SK-N-SH (cell line): Measurements from ENCODE around the gene CENPP. TPM values are rescaled to one million over a fixed set of nuclear protein-coding genes. Genes with fewer than 3 reads are reported as not detected.
A peak's percentile ranks its signal among the peaks of the same experiment; 100 is the strongest.

ENCODE experiments used
- CTCF ChIA-PET: fragments of 300-600, 350-600 bp; formaldehyde crosslinking; extraction: SDS; loops from one replicate; lab custom pipeline; 2021; lab: Yijun Ruan, JAX
- POLR2A ChIA-PET: fragments of 350-600 bp; sonication (Branson Sonifier 250); formaldehyde crosslinking; extraction: SDS; loops from one replicate; lab custom pipeline; 2020; ENCODE audit warnings: antibody characterized with exemption, inconsistent platforms; lab: Yijun Ruan, JAX
- DNase-seq: peaks from one replicate; pipeline ENCODE4 v3.0.0; 2012
- H2AFZ ChIP-seq: fragments of 200-600 bp; sonication (generic); 2 replicates; pipeline ENCODE4 v1.8.1; 2016; ENCODE audit warnings: antibody characterized with exemption, mild to moderate bottlenecking, low read depth
- H3F3A ChIP-seq: fragments of 200-600 bp; sonication (generic); replicated peaks from 2 replicates; pipeline ENCODE3; 2016; ENCODE audit warnings: antibody characterized with exemption, mild to moderate bottlenecking; ENCODE audit not compliant: insufficient read depth
- H3K27ac ChIP-seq, 2 experiments: fragments of 200-500 bp in 1 of 2; fragments of 200-600 bp in 1 of 2; sonication (Bioruptor generic) in 1 of 2; sonication (generic), shearing (Covaris generic) in 1 of 2; 2 replicates each; pipeline versions ENCODE4 v1.5.1 to v1.6.1; 2014 to 2016; ENCODE audit warnings: low read depth in 2 of 2, inconsistent platforms in 1 of 2, low read length in 1 of 2, mild to moderate bottlenecking in 1 of 2, mixed read lengths in 1 of 2
- H3K27me3 ChIP-seq: fragments of 200-600 bp; sonication (generic), shearing (Covaris generic); 2 replicates; pipeline ENCODE4 v1.6.1; 2016; ENCODE audit warnings: mixed run types; ENCODE audit not compliant: insufficient read depth
- H3K36me3 ChIP-seq, 2 experiments: fragments of 200-500 bp in 1 of 2; fragments of 200-600 bp in 1 of 2; sonication (Bioruptor generic) in 1 of 2; sonication (generic) in 1 of 2; replicated peaks in 1 of 2; 2 replicates each; pipeline versions ENCODE3 to v1.5.1; 2014 to 2016; ENCODE audit warnings: low read length in 1 of 2, mild to moderate bottlenecking in 1 of 2; ENCODE audit not compliant: insufficient read depth in 2 of 2, control insufficient read depth in 1 of 2
- H3K4me1 ChIP-seq, 2 experiments: fragments of 200-500 bp in 1 of 2; fragments of 200-600 bp in 1 of 2; sonication (Bioruptor generic) in 1 of 2; sonication (generic), shearing (Covaris generic) in 1 of 2; 2 replicates each; pipeline versions ENCODE4 v1.5.1 to v1.6.1; 2014 to 2016; ENCODE audit warnings: low read depth in 1 of 2, low read length in 1 of 2, mixed run types in 1 of 2; ENCODE audit not compliant: insufficient read depth in 2 of 2, control insufficient read depth in 1 of 2
- H3K4me2 ChIP-seq: fragments of 200-600 bp; sonication (generic), shearing (Covaris generic); 2 replicates; pipeline ENCODE4 v1.6.1; 2017; ENCODE audit warnings: mixed run types
- H3K4me3 ChIP-seq, 2 experiments: fragments of 200-500 bp in 1 of 2; fragments of 200-600 bp in 1 of 2; sonication (Bioruptor generic) in 1 of 2; sonication (generic), shearing (Covaris generic) in 1 of 2; 2 replicates each; pipeline versions ENCODE4 v1.5.1 to v1.8.1; 2014 to 2016; ENCODE audit warnings: low read depth in 2 of 2, inconsistent platforms in 1 of 2, low read length in 1 of 2, mild to moderate bottlenecking in 1 of 2, mixed read lengths in 1 of 2, moderate library complexity in 1 of 2
- H3K79me2 ChIP-seq: fragments of 200-600 bp; sonication (generic); 2 replicates; pipeline ENCODE4 v1.8.1; 2017; ENCODE audit warnings: mild to moderate bottlenecking; ENCODE audit not compliant: insufficient read depth
- H3K9ac ChIP-seq: fragments of 200-600 bp; sonication (generic); 2 replicates; pipeline ENCODE4 v1.6.1; 2017; ENCODE audit warnings: mixed run types
- H3K9me2 ChIP-seq: fragments of 200-600 bp; sonication (generic); 2 replicates; pipeline ENCODE4 v1.6.1; 2017; ENCODE audit warnings: mixed run types
- H3K9me3 ChIP-seq: fragments of 200-600 bp; sonication (generic); 2 replicates; pipeline ENCODE4 v1.6.1; 2017; ENCODE audit warnings: mixed run types, mild to moderate bottlenecking, moderate library complexity
- H4K20me1 ChIP-seq: fragments of 200-600 bp; sonication (generic); 2 replicates; pipeline ENCODE4 v1.6.1; 2017; ENCODE audit warnings: mild to moderate bottlenecking, mixed run types; ENCODE audit not compliant: insufficient read depth
- CHD2 ChIP-seq: fragments of 150-350 bp; IDR thresholded peaks from 2 replicates; pipeline ENCODE4 v1.6.1; 2018; ENCODE audit warnings: low read length; ENCODE audit not compliant: partially characterized antibody
- ELF1 ChIP-seq: IDR thresholded peaks from 2 replicates; pipeline ENCODE4 v1.4.0; 2012
- EP300 ChIP-seq, 2 experiments: IDR thresholded peaks; 2 replicates each; pipeline versions ENCODE4 v1.4.0 to v1.6.1; 2012; ENCODE audit warnings: borderline replicate concordance in 1 of 2, low read depth in 1 of 2, low read length in 1 of 2
- FOXJ3 ChIP-seq: sonication (generic); formaldehyde crosslinking; IDR thresholded peaks from 2 replicates; pipeline ENCODE4 v1.5.1; 2020; ENCODE audit warnings: mild to moderate bottlenecking, missing genetic modification reagents
- FOXM1 ChIP-seq: IDR thresholded peaks from 2 replicates; pipeline ENCODE4 v1.4.0; 2012; ENCODE audit warnings: low read depth, mild to moderate bottlenecking
- GABPA ChIP-seq: IDR thresholded peaks from 2 replicates; pipeline ENCODE4 v1.4.0; 2012; ENCODE audit warnings: low read depth, mild to moderate bottlenecking
- GATA2 ChIP-seq: sonication (generic); formaldehyde crosslinking; IDR thresholded peaks from 2 replicates; pipeline ENCODE4 v1.5.0; 2020; ENCODE audit warnings: mild to moderate bottlenecking, missing genetic modification reagents
- IRF3 ChIP-seq: fragments of 150-350 bp; IDR thresholded peaks from 2 replicates; pipeline ENCODE4 v1.6.1; 2016; ENCODE audit warnings: mild to moderate bottlenecking, low read depth, low read length
- JUND ChIP-seq: IDR thresholded peaks from 2 replicates; pipeline ENCODE4 v1.4.0; 2012
- MAX ChIP-seq: IDR thresholded peaks from 2 replicates; pipeline ENCODE4 v1.4.0; 2012; ENCODE audit warnings: low read depth
- MEF2A ChIP-seq: IDR thresholded peaks from 2 replicates; pipeline ENCODE4 v1.4.0; 2012; ENCODE audit warnings: low read depth, borderline replicate concordance
- MXI1 ChIP-seq: IDR thresholded peaks from 2 replicates; pipeline ENCODE4 v1.6.1; 2012; ENCODE audit warnings: mild to moderate bottlenecking, low read depth, low read length, improper control_type of control experiment
- NFIC ChIP-seq: IDR thresholded peaks from 2 replicates; pipeline ENCODE4 v1.4.0; 2012; ENCODE audit warnings: borderline replicate concordance
- NRF1 ChIP-seq: IDR thresholded peaks from 2 replicates; pipeline ENCODE4 v1.6.1; 2012; ENCODE audit warnings: low read depth, mild to moderate bottlenecking, low read length
- PBX3 ChIP-seq: IDR thresholded peaks from 2 replicates; pipeline ENCODE4; 2012
- POLR2AphosphoS5 ChIP-seq: IDR thresholded peaks from 2 replicates; pipeline ENCODE4 v1.6.1; 2012; ENCODE audit warnings: low read depth, low read length
- RAD21 ChIP-seq: IDR thresholded peaks from 2 replicates; pipeline ENCODE4 v1.6.1; 2012; ENCODE audit warnings: mild to moderate bottlenecking, low read length
- RCOR1 ChIP-seq: fragments of 150-350 bp; IDR thresholded peaks from 2 replicates; pipeline ENCODE4 v1.6.1; 2017; ENCODE audit warnings: antibody characterized with exemption, low read length
- RFX5 ChIP-seq: IDR thresholded peaks from 2 replicates; pipeline ENCODE4 v1.6.1; 2012; ENCODE audit warnings: mild to moderate bottlenecking, improper control_type of control experiment, low read length
- SMC3 ChIP-seq: IDR thresholded peaks from 2 replicates; pipeline ENCODE4 v1.6.1; 2012; ENCODE audit warnings: low read depth, low read length, improper control_type of control experiment
- TAF1 ChIP-seq: IDR thresholded peaks from 2 replicates; pipeline ENCODE4 v1.6.1; 2012; ENCODE audit warnings: low read depth, mild to moderate bottlenecking, low read length, moderate library complexity, borderline replicate concordance
- TCF12 ChIP-seq: IDR thresholded peaks from 2 replicates; pipeline ENCODE4 v1.4.0; 2012
- TEAD4 ChIP-seq: IDR thresholded peaks from 2 replicates; pipeline ENCODE4 v1.4.0; 2012; ENCODE audit warnings: mild to moderate bottlenecking, borderline replicate concordance; ENCODE audit not compliant: insufficient read depth
- USF1 ChIP-seq: IDR thresholded peaks from 2 replicates; pipeline ENCODE4 v1.4.0; 2012; ENCODE audit warnings: low read depth, borderline replicate concordance
- USF2 ChIP-seq: fragments of 150-350 bp; IDR thresholded peaks from 2 replicates; pipeline ENCODE4 v1.6.1; 2017; ENCODE audit warnings: antibody characterized with exemption, low read length, low read depth, borderline replicate concordance
- WGBS: methylation state at CpG from one replicate; pipeline ENCODE4 v1.1.6; 2017; ENCODE audit warnings: low lambda C conversion rate; 5-methylcytosine and 5-hydroxymethylcytosine counted together
- polyA plus RNA-seq, 3 experiments: library from polyadenylated mRNA; depleted of rRNA; stranded (reverse); fragments of >200 nt; gene quantifications; 2 replicates each; pipeline ENCODE4 v1.2.3, GENCODE V29; 2012

CENPP gene
- polyA plus RNA-seq, 1 of the 3 experiments (the other 2 are of a cell fraction): 1.3 TPM

- TF ChIP-seq PBX3: no peak
Observed at GRCh38 chr9:92353051-92353450, 27.3 kb downstream of the CENPP start (continued).

- Histone ChIP-seq H3F3A (peaks cover 2% of the 10 kb centered on the region), H2AFZ (no peak overlapping the region), H3K4me1 (peaks cover 0 to 8% of the 10 kb centered on the region in 2 experiments; a peak in 2 of 4 replicates), H3K9me3 (peaks cover 8% of the 10 kb centered on the region; the same call in 1 of the 2 replicates), H3K9me2 (no peaks in the 10 kb centered on the region; the same call in 1 of the 2 replicates), H3K27ac (peak overlapping the region; percentile 33 to 97; a peak in 3 of 4 replicates), H3K4me2 (no peak overlapping the region), H3K27me3 (no peaks in the 10 kb centered on the region), H3K36me3 (peaks cover 0 to 9% of the 10 kb centered on the region in 2 experiments), H3K9ac (no peak overlapping the region), H3K79me2 (no peaks in the 10 kb centered on the region), H3K4me3 (no peak overlapping the region), H4K20me1 (no peaks in the 10 kb centered on the region)
- DNase-seq: peak; percentile 74
- TF ChIP-seq RAD21 (peak; percentile 37), EP300 (IDR thresholded peaks at IDR 0.05; ENCODE audit: borderline replicate concordance in 1 of 2, low read depth in 1 of 2, low read length in 1 of 2) (peak in 1 of 2 experiments; percentile 91; a peak in 2 of 4 replicates), POLR2AphosphoS5 (no peak), MXI1 (peak; percentile 56; the same call in 1 of the 2 replicates), MAX (no peak), NFIC (no peak), GATA2 (CRISPR knock-in tag) (peak; percentile 58; the same call in 1 of the 2 replicates), GABPA (no peak), IRF3 (no peak), TAF1 (no peak), NRF1 (no peak), MEF2A (no peak), TEAD4 (no peak), RFX5 (0 out of 2 replicates have a peak, but pooled peaks have one; percentile 17), FOXM1 (no peak), ELF1 (no peak), SMC3 (no peak), FOXJ3 (CRISPR knock-in tag) (no peak), TCF12 (peak; percentile 62), CHD2 (peak; percentile 79), JUND (0 out of 2 replicates have a peak, but pooled peaks have one; percentile 7), USF2 (no peak), USF1 (no peak), RCOR1 (peak; percentile 65)
- ChIA-PET CTCF (interaction anchor here (1.0 kb wide), 1 partner anchor 9 kb away, joined by 5 read pairs; no protein-coding TSS in a partner anchor), POLR2A (interaction anchor here (1.2 kb wide), 1 partner anchor 9 kb away, joined by 3 read pairs; no protein-coding TSS in a partner anchor)
- 36% methylated on average over 2 of the region's 2 CpGs for WGBS
Observed at GRCh38 chr9:92359394-92359995, 33.7 kb downstream of the CENPP start.
